Skeletal muscle satellite cell (primary cell): Measurements from ENCODE around the gene TNFRSF14.

Source experiments
- H3K27me3 ChIP-seq: 2 replicates; pipeline ENCODE4 v1.7.0; 2013; ENCODE audit warnings: low read length; ENCODE audit not compliant: control insufficient read depth, insufficient read depth
- H3K36me3 ChIP-seq: 2 replicates; pipeline ENCODE4 v1.7.0; 2013; ENCODE audit warnings: mild to moderate bottlenecking, control low read depth, low read length; ENCODE audit not compliant: insufficient read depth
- H3K4me1 ChIP-seq: 2 replicates; pipeline ENCODE4 v1.7.0; 2013; ENCODE audit warnings: low read length; ENCODE audit not compliant: control insufficient read depth, insufficient read depth
- H3K4me2 ChIP-seq: 2 replicates; pipeline ENCODE4 v1.7.0; 2013; ENCODE audit warnings: mild to moderate bottlenecking, low read length
- H3K4me3 ChIP-seq: 2 replicates; pipeline ENCODE4 v1.7.0; 2013; ENCODE audit warnings: low read length
- H3K9ac ChIP-seq: 2 replicates; pipeline ENCODE4 v1.7.0; 2013; ENCODE audit warnings: mild to moderate bottlenecking, low read depth, low read length, moderate library complexity
- H3K9me3 ChIP-seq: replicated peaks from 2 replicates; pipeline ENCODE4 v1.7.0; 2013; ENCODE audit warnings: mild to moderate bottlenecking, control low read depth, low read length

TNFRSF14 gene

GRCh38 chr1:2595812-2596529 lies 39.8 kb downstream of the TNFRSF14 start:
- Histone ChIP-seq H3K4me1 (peaks cover 8% of the 10 kb centered on the region), H3K9me3 (no peaks in the 10 kb centered on the region), H3K9ac (no peak overlapping the region), H3K27me3 (no peaks in the 10 kb centered on the region), H3K4me3 (no peak overlapping the region), H3K36me3 (no peaks in the 10 kb centered on the region), H3K4me2 (no peak overlapping the region)

GRCh38 chr1:2596530-2597333 lies 40.6 kb downstream of the TNFRSF14 start:
- Histone ChIP-seq H3K36me3 (no peaks in the 10 kb centered on the region), H3K9me3 (no peaks in the 10 kb centered on the region), H3K4me3 (no peak overlapping the region), H3K4me2 (no peak overlapping the region), H3K27me3 (no peaks in the 10 kb centered on the region), H3K9ac (no peak overlapping the region), H3K4me1 (peaks cover 8% of the 10 kb centered on the region)

GRCh38 chr1:2597441-2598328 lies 41.5 kb downstream of the TNFRSF14 start:
- Histone ChIP-seq H3K36me3 (no peaks in the 10 kb centered on the region), H3K4me3 (no peak overlapping the region), H3K9ac (no peak overlapping the region), H3K27me3 (peaks cover 4% of the 10 kb centered on the region), H3K9me3 (no peaks in the 10 kb centered on the region), H3K4me1 (peaks cover 8% of the 10 kb centered on the region), H3K4me2 (no peak overlapping the region)

GRCh38 chr1:2598329-2598931 lies 42.3 kb downstream of the TNFRSF14 start:
- Histone ChIP-seq H3K9me3 (no peaks in the 10 kb centered on the region), H3K36me3 (no peaks in the 10 kb centered on the region), H3K4me1 (peaks cover 8% of the 10 kb centered on the region), H3K9ac (no peak overlapping the region), H3K4me2 (no peak overlapping the region), H3K4me3 (no peak overlapping the region), H3K27me3 (peaks cover 9% of the 10 kb centered on the region)

GRCh38 chr1:2601721-2602303 lies 45.6 kb downstream of the TNFRSF14 start:
- no peaks in the 10 kb centered on the region for H3K4me1 ChIP-seq
- H3K36me3 ChIP-seq: no peaks in the 10 kb centered on the region
- no peak overlapping the region for H3K9ac ChIP-seq
- no peak overlapping the region for H3K4me3 ChIP-seq
- H3K27me3 ChIP-seq: peaks cover 9% of the 10 kb centered on the region
- no peaks in the 10 kb centered on the region for H3K9me3 ChIP-seq
- H3K4me2 ChIP-seq: no peak overlapping the region

GRCh38 chr1:2602311-2602835 lies 46.2 kb downstream of the TNFRSF14 start:
- Histone ChIP-seq H3K27me3 (peaks cover 9% of the 10 kb centered on the region), H3K4me1 (no peaks in the 10 kb centered on the region), H3K4me3 (no peak overlapping the region), H3K9ac (no peak overlapping the region), H3K4me2 (no peak overlapping the region), H3K36me3 (no peaks in the 10 kb centered on the region), H3K9me3 (no peaks in the 10 kb centered on the region)

- Histone ChIP-seq H3K27me3 (peaks cover 9% of the 10 kb centered on the region), H3K4me2 (no peak overlapping the region), H3K36me3 (no peaks in the 10 kb centered on the region), H3K4me1 (no peaks in the 10 kb centered on the region), H3K9me3 (no peaks in the 10 kb centered on the region), H3K4me3 (no peak overlapping the region), H3K9ac (no peak overlapping the region)
These were observed 46.8 kb downstream of the TNFRSF14 start for GRCh38 chr1:2602866-2603520.

- no peak overlapping the region for H3K9ac ChIP-seq
- no peak overlapping the region for H3K4me3 ChIP-seq
- no peaks in the 10 kb centered on the region for H3K36me3 ChIP-seq
- H3K4me2 ChIP-seq: no peak overlapping the region
- H3K9me3 ChIP-seq: no peaks in the 10 kb centered on the region
- H3K4me1 ChIP-seq: no peaks in the 10 kb centered on the region
- peaks cover 9% of the 10 kb centered on the region for H3K27me3 ChIP-seq
These were observed 47.5 kb downstream of the TNFRSF14 start for GRCh38 chr1:2603521-2604155.

- no peaks in the 10 kb centered on the region for H3K9me3 ChIP-seq
- peaks cover 9% of the 10 kb centered on the region for H3K27me3 ChIP-seq
- H3K9ac ChIP-seq: no peak overlapping the region
- H3K36me3 ChIP-seq: no peaks in the 10 kb centered on the region
- no peak overlapping the region for H3K4me3 ChIP-seq
- no peak overlapping the region for H3K4me2 ChIP-seq
- no peaks in the 10 kb centered on the region for H3K4me1 ChIP-seq
These were observed 48.1 kb downstream of the TNFRSF14 start for GRCh38 chr1:2604156-2604843.
